Stimulated activated naive CD8-positive, alpha-beta T cell treated with anti-CD3 and anti-CD28 coated beads, Interleukin-15, Interleukin-2, amounts not matched to agents 100 U/mL and 50 U/mL, for 24 hours (primary cell): ENCODE data around the gene TCERG1.

Experiments
- ATAC-seq: fragments of 150-1000 bp; cut with Tn5 transposase; one replicate; pipeline ENCODE4 v1.10.0; 2021
- DNase-seq: peaks from one replicate; pipeline ENCODE4 v3.0.0; 2021

Gene TCERG1

DNA sequence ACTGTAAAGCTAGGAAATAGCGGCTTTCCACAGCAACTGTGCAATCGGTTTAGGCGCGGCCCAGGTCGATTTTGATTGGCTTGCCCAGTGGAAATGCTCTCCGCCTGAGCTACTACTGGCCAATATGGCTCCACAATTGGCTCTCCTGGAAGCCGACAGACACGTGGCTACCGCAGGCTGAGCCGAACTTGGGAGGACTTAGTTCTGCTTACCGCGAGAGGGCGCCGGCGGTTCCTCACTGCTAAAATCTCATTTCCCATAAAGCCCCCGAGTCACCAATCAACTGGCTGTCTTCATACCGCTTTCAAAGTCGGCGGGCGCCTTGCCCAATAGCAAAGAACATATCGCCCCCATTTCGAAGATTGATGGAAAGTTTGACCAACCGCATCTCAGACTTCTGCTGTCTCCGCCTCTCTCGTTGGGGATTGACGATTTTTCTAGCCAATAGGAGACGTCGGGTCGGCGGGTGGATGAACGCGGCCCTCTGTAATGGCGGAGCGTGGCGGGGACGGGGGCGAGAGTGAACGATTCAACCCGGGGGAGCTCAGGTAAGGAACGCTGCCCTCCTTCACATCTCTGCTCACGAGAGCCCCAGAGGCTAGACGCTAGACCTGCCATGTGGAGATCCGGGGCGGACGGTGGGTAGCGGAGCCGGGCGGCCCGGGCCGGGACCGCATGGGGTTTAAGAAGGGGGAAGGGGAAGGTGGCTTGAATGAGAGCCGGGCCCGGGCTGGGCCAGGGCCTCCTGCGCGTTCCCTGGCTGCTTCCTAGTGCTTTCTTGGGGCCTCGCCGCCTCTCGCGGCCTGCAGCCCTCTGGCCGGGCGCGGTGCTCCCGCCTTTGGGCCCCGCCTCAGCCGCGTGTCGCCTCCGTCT is at the start of gene TCERG1:
TSS of gene TCERG1 (plus strand) at position 473 of the 873 bp plus-strand sequence. CDS start at position 490, 17 bp downstream.
- DNase-seq (peak; percentile 96), ATAC-seq (peak; percentile 95)

DNA sequence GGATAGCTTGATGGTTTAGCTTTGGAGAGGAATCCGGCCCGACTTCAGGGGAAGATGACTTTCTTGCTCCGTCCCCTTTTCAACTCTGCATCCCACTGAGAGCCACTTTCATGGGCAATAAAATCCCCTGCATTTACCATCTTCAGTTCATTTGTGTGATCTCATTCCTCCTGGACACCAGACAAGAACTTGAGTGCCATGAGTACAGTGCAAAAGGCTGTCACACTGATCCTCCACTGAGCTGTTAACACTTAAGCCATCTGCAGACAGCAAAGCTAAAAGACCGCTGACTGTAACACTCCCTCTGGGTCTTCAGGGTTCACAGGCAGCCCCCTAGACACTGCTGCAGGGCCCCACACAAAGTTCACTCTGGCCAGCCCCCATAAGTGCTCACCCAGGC is 48.3 kb upstream of the TCERG1 start:
- DNase-seq (no peak), ATAC-seq (no peak)

DNA sequence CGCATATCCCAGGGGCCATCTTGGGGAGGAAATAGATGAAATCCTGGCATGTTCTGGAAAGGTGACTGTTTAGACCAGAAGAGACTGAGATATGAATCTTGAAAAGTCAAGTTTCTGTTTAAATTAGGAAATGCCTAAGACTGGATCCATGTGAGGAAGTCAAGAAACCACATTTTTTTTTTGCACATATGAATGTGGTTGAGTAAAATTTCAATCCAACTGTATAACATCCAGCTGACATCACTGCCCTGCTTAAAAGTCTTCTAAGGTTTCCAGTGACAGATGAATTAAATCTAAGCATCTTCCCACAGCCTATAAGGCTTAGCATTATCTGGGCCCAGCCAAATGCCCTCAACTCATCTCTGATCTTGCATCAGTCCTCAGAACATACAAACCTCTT is 47.7 kb upstream of the TCERG1 start:
- no peak for ATAC-seq
- DNase-seq = no peak

DNA sequence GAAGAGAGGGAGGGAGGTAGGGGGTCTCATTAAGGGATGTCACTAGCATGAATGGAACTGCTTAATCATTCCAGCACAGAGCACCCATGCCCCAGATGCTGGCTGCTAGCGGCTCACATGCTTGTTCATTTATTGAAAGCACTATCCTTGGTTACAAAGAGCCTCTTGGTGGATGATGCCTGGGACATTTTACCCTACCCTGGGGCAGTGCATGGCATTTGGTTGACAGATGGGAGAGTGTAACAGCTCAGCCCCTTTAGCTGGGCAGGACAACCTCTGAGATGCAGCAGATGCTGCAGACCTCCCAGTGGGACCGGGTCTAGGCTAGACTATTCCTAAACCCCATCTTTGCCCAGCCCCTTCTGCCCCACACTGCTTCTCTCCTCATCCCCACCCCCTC is 46.9 kb upstream of the TCERG1 start:
- ATAC-seq = no peak
- DNase-seq = no peak

DNA sequence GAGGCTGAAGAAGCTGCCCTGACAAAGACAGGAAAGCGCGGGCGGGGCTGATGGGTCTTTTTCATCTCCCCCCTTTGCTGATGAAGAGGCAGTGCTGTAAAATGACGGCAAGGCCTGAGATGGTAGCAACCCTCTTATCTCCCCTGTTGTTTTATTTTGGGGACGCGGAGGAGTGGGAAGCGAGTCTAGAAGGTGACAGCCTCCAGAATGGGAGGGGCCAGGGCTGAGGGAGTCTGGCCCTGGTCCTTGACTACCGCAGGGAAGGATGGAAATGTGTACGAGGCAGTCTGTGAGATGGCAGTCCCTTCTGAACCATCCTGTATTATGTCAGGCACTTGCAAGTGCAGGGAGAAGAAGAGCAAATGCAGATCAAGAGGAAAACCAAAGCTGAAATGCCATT is 46.1 kb upstream of the TCERG1 start:
- no peak for DNase-seq
- no peak for ATAC-seq

DNA sequence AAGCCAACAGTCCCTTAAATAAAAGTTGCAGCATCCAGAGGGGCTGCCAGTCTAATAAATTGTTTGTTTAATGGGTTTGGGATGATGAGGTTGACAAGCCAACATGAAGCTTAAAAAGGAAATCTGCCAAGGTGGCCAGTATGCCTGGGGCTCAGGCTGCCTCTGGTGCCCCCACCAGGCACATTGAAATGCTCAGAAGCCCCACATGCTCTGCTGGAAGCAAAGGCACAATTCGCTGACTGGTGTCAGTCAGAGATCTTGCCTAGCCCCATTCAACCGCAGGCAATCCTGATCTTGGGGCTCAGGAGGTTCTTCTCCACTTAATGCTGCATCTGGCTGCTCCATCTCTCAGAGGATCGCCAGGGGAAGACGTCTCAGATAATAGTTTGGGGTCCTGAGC is 44.2 kb upstream of the TCERG1 start:
- ATAC-seq (no peak), DNase-seq (no peak)

DNA sequence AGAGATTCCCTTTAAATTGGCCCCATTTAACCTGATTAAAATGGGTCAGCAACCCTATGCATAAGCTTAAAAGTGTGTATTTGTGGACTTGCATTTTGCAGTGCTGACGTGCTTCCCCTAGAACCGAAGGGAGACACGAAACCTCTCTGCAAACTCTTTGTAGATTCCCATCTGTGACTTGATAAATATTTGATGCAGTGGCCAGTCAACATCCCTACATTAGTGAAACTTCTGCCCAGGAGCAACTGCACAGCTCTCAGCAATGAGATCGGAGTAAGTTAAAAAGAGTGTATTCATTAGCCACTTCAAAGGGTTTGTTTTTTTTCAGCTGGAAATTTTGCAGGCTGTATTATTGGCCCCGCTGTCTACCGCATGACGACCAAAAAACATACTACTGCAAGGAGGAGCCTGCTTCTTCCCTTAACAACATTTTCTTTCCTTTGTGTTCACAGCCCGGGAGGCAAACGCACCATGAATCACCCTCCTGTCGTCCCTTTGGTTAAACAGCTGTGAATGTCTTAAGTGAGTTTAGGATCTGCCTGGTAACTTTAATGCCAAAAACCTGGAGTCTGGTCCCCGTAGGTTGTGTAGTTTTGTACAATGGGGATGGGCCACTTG is 38.0 kb upstream of the TCERG1 start:
- DNase-seq = no peak
- no peak for ATAC-seq

DNA sequence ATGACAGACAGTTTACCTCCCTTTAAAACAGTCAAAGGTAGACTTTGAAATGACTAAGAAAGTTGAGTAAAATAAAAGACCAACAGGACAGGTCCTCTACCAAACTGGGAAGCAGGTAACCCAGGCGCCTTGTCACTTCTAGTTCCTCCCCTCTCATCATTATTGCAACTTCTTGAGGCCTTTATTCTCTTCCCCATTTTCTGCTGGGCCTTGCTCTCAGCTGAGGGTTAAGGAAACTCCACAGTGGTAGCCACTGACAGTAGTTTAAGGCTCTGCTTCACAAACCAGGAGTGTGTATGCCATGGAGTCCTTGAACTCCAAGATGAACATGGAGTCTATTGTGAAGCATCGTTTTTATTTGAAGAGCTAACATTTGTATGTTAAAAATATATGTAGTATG is 36.9 kb upstream of the TCERG1 start:
- DNase-seq (no peak), ATAC-seq (no peak)

DNA sequence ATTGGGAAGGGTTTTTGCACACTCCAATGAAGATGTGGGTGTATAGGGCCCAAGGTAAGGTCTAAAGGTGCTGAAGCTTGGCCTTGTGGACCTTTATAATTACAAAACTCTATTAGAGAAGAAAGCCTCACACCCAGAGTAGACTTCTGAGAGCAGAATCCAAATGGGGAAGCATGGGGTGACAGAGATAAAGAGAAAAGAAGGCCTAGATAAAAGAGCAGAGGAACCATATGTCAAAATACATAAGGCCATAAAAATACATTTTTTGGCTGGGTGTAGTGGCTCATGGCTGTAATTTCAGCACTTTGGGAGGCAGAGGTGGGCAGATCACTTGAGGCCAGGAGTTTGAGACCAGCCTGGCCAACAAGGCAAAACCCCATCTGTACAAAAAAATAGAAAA is 27.4 kb upstream of the TCERG1 start:
- ATAC-seq (no peak), DNase-seq (no peak)

DNA sequence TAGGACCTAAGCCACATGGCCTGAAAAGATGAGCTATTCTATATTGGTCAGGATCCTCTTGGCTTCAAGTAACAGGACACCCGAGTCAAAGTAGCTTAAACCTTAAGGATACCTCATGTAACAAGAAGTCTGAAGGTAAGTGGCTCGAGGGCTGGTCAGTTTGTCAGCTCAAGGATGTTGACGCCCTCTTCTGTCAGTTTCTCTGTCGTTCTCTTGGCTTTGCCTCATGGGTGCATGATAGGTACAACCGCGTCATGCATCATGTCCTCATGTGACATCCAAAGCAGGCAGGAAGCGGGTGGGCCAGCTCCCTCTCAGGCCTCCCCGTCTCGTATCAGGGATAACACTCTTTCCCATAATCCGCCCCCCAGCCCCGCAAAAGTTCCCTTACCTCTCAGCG is 22.1 kb upstream of the TCERG1 start:
- DNase-seq (no peak), ATAC-seq (no peak)

DNA sequence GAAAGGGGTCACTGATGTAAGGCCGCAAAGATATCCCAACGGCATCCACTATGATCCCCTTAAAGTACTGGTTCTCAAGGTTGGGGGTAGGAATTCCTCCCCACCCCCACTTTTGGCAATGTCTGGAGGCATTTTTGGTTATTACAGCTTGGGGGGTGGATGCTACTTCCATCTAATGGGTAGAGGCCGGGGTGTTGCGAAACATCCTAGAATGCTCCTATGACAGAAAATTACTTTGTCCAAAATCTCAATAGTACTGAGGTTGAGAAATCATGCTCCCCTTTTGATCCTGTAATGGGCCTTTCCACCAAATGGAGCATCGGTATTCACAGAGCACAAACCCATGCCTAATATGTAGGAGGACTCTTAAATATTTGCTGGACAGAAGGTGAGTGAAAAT is 20.8 kb upstream of the TCERG1 start:
- DNase-seq (no peak), ATAC-seq (no peak)

DNA sequence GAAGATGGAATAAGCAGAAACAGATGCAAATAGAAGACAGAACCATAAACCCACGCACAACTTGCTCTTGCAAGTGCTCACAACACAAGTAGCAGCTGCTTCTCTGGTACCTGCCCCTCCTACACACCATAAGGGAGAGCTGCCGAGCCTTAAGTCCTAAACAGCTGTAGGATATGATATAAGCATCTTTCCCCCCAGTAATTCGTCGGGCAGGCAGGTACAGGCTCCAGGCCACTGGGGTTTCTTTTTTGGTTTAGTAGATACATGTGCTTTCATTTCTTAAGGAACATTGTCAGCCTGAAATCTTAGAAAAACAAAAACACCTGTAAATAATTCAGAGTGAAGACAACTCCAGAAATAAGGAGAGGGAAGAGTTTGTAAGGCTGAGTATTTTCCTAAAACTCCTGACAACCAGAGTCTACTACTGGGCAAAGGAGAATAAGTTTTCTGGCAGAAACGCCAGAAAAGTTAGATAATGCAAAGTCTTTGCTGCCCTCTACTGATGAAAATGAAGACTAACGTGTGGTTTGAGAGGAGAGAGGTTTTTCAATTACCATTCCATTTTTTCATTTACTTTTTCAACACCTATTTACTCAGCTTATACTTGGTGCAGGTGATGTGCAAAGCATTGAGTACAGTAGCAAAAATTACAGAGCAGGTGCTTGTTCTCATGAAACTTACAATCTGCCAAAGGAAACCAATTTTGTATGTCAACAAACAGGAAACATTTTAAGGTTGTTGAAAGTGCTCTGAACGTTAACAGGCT is 20.1 kb upstream of the TCERG1 start:
- DNase-seq = no peak
- ATAC-seq = no peak

DNA sequence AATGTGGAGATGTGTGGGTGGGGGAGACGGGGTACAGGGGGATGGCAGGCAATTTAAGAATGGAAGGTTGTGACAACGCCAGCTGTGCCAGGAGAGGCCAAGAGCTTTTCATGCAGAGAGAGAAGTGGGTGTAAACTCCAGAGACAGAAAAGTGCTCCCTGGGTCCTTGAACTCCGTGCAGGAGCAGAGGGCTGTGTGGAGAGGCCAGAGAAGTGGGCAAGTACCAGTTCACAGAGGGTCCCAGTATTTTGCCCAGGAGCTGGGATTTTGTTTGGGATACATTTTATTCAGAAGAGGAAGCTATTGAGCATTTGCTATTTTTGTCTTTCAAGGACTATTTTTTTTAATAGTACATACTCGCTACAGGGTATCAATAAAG is 19.5 kb upstream of the TCERG1 start:
- no peak for ATAC-seq
- no peak for DNase-seq

DNA sequence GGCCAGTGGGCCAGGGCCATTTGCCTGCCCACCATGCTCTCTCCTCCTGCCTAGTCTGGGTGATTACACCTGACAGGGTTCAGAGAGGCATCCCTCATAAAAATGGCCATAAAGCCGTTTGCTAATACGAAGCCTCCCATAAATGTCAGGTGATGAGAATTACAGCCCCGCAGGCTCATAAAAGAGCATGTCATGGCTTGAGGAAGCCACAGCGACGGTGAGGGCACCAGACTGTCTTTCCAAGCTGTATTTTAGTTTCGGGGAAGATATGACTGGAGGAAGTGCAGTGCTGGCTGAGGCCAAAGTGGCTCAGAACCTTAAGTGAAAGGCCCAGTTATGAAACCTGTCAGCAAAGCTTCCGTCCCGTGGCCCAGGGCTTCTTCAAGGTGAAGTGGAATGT is 18.5 kb upstream of the TCERG1 start:
- DNase-seq (no peak), ATAC-seq (no peak)

DNA sequence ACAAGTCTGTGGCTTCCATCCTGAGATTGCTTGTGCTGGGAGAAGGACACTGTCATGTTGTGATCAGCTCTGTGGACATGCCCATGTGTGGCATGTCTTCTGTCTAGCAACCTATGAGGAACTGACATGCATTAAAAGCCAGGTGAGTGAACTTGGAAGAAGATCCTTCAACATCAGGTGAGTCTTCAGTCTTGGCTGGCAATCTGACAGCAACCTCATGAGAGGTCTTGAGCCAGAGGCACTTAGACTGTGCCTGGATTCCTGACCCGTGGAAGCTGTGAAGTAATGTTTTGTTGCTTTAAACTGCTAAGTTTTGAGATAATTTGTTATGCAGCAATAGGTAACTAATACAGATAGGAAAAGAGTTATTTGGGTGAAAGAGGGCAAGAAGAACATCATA is 6.8 kb upstream of the TCERG1 start:
- no peak for DNase-seq
- no peak for ATAC-seq

DNA sequence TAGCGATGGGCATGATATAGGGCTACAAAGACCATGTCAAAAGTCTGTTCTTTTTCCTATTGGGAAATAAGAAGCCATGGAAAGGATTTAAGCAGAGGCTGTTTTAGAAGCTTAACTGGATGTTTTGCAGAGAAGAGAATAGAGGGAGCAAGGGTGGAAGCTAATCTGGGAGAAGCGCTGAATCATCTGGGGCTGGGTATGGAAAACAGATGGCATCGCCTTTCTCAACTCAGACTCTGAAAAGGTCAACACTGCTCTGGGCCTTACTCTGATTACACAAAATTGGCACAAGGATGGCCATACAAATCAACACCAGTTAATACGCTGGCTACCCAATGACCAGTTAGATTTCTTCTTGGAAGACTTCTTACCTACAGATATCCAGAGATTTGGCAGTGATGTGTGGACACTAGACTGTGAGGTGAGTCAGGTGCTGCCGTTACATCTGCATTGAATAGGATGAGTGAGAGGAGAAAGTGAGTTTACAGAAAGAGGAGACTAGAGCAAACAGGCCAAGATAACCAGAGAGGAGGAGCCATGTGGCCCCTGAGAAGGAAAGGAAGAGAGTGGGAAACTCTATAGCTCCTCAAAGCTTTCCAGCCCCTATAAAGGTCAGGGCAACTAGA is 6.2 kb upstream of the TCERG1 start:
- no peak for ATAC-seq
- no peak for DNase-seq

DNA sequence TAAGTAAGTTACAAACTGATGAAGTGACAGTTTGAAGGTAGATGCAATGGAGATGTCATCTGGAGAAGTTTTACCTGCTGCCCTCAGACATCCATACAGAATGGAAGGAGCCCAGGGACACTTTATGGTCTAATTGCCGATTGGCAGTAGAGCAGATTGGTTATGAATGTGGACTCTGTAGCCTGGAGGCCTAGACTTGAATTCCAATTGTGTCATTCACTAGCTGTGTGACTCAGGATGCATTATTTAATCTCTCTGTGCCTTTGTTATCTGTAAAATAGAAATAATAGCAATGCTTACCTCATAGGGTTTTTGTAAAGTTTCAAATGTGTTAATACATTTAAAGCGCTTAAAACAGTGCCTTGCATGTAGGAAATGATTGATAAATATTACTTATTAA is 5.2 kb upstream of the TCERG1 start:
- ATAC-seq (no peak), DNase-seq (no peak)

DNA sequence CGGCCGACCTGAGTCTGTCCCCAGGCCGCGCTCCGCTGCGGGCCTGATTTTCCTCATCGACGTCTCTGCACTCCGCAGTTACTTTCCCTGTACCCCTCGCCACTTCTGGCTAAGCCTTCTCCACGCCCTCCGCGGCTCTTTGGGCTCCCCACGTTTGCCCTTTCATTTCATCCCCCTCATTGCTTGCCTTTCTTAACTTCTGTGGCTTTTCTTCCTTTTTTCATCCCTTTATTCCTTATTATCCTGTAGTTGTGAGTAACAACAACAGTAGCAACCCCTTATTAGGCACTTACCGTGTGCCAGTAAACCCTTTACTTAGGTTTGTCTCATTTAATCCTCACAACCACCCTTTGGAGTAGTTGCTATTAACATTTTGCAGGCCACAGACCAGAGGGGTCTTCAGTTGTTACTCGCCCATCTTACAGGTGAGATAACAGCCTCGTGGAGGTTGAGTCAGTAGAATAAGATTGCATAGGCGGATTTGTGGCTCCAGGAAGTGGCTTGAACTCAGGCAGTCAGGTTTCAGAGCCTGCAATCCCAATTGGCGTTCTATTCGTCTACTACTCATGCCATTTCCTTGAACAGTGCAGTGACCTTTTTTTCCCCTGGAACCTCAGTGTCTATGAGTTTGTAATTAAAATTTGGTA is 724 bp downstream of the TCERG1 start:
- peak; percentile 24 for ATAC-seq
- peak; percentile 32 for DNase-seq

DNA sequence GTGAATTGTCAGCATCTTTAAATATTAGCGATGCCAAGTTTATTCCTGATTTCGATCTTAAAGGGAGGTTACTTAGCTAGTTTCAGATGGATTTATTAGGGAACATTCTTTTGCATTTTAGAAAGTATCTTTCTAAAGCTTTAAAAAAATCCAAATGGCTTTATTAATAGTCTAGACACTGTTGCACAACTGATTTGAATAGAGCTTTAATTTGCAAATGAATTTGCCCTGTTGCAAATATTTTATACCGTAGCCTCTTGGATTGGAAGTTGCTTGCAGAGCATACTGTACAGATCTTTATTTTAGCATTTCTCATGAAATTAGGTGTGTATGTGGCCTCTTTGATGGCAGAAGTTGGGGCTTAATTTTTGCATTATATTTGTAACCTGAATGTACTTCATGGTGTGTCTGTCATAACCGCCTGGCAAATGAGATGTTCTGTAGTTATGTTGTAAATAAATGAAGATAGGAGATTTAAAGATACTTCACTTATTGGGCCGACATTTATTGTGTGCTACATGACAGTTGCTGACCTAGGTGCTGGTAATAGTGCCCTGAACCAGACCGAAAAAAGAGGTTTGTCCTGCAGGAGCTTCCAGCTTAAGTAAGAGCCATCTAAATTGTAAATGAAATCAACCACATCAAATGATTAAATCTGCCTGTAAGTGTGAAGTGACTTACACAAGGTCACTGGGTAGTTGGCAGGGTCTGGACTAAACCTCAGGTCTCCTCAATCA is 1.8 kb downstream of the TCERG1 start:
- ATAC-seq (no peak), DNase-seq (no peak)

DNA sequence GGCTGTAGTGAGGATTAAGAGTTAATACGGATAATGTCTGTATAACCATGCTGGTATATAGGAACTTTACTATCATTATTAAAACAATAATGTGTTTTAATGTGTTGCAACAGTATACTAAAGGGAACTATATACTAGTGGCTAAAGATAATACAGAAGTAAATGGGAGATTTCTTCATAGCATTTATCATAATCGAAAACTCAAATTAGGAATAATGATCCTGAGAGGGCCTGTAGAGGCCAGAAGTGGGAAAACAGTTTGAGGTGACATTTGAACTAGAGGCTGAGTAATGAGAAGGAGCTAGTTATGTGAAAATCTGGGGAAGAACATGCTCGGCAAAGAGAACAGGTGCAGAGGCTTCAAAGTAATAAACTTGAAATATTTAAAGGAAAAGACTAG is 2.9 kb downstream of the TCERG1 start:
- DNase-seq (no peak), ATAC-seq (no peak)

DNA sequence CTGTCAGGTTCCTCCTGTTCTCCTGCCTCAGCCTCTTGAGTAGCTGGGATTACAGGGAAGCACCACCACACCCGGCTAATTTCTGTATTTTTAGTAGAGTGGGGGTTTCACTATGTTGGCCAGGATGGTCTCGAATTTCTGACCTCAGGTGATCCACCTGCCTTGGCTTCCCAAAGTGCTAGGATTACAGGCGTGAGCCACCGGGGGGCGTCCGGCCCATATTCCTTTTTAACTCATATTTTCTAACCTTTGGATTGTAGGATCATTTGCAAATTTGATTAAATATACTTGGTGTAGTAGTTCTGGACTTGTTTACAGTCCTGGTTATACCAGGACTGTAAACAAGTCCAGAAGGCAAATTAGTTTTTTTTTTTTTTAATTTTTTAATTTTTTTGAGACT is 4.3 kb downstream of the TCERG1 start:
- DNase-seq = no peak
- ATAC-seq = no peak

DNA sequence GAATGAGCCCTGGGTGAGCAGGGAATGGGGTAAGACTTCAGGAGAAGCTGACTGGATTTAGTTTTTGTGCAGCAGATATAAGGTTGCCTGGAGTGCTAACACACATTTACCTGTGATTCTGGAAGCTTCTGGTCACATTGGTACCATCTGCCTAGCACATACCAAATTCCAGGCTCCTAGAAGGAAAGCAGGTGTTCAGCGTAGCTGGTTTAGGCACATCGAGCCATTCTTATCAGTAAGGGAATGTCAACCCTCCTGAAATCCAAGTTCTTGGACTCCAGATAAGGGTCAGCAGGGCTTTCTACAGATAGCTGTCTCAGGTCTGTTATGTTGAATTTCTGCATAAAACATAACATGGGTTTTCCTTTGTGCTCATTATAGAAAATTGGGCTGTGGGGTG is 10.3 kb downstream of the TCERG1 start:
- ATAC-seq (no peak), DNase-seq (no peak)
